Measurements from ENCODE around the gene MAMSTR.
"Not testable (repeated sequence)": the region's sequence is repeated elsewhere in the genome, so short reads cannot be mapped to it uniquely, and the experiment has no call there.

The MAMSTR gene

GRCh38 chr19:48693629-48694028, 25.9 kb downstream of the MAMSTR start:
- not testable (repeated sequence) for H3K36me3 Mint-ChIP-seq (ENCODE audit: low read depth); H3K9me3 Mint-ChIP-seq; H3K27ac Mint-ChIP-seq; H3K4me1 Mint-ChIP-seq (ENCODE audit: low read depth); H3K4me3 Mint-ChIP-seq; DNase-seq
- H3K27me3 Mint-ChIP-seq = peaks cover 21% of the 10 kb centered on the region

GRCh38 chr19:48689449-48689848, 30.1 kb downstream of the MAMSTR start:
- Mint-ChIP-seq H3K9me3 (no peaks in the 10 kb centered on the region), H3K4me1 (ENCODE audit: low read depth) (no peaks in the 10 kb centered on the region), H3K27me3 (no peaks in the 10 kb centered on the region), H3K36me3 (ENCODE audit: low read depth) (no peaks in the 10 kb centered on the region), H3K4me3 (no peak overlapping the region), H3K27ac (no peak overlapping the region)
- no peak for DNase-seq

- no peak overlapping the region for H3K27ac Mint-ChIP-seq
- no peak for DNase-seq
- H3K36me3 Mint-ChIP-seq (ENCODE audit: low read depth) = no peaks in the 10 kb centered on the region
- no peaks in the 10 kb centered on the region for H3K27me3 Mint-ChIP-seq
- no peaks in the 10 kb centered on the region for H3K9me3 Mint-ChIP-seq
- H3K4me3 Mint-ChIP-seq = no peak overlapping the region
- no peaks in the 10 kb centered on the region for H3K4me1 Mint-ChIP-seq (ENCODE audit: low read depth)
Observed at GRCh38 chr19:48687776-48688175, 31.7 kb downstream of the MAMSTR start.

- not testable (repeated sequence) for H3K36me3 Mint-ChIP-seq (ENCODE audit: low read depth); H3K4me1 Mint-ChIP-seq (ENCODE audit: low read depth); DNase-seq; H3K27ac Mint-ChIP-seq; H3K4me3 Mint-ChIP-seq; H3K27me3 Mint-ChIP-seq; H3K9me3 Mint-ChIP-seq
Observed at GRCh38 chr19:48686637-48687036, 32.9 kb downstream of the MAMSTR start.

GRCh38 chr19:48686088-48686487, 33.4 kb downstream of the MAMSTR start:
- Mint-ChIP-seq H3K36me3 (ENCODE audit: low read depth) (no peaks in the 10 kb centered on the region), H3K27me3 (no peaks in the 10 kb centered on the region), H3K9me3 (no peaks in the 10 kb centered on the region), H3K4me3 (no peak overlapping the region), H3K4me1 (ENCODE audit: low read depth) (no peaks in the 10 kb centered on the region), H3K27ac (no peak overlapping the region)
- no peak for DNase-seq

DNA sequence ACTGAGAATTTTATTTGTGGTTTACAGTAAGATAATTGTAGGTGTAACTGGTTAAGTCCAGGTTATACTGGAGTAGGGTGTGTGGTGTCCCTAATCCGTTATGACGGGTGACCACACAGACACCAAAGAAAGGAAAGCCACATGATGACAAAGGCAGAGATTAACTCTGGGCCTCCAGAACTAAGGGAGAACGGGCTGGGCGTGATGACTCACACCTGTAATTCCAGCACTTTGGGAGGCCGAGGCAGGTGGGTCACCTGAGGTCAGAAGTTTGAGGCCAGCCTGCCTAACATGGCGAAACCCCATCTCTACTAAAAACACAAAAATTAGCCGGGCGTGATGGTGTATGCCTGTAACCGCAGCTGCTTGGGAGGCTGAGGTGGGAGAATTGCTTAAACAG, 33.9 kb downstream of the MAMSTR start:
- H3K9me3 Mint-ChIP-seq = no peaks in the 10 kb centered on the region

DNA sequence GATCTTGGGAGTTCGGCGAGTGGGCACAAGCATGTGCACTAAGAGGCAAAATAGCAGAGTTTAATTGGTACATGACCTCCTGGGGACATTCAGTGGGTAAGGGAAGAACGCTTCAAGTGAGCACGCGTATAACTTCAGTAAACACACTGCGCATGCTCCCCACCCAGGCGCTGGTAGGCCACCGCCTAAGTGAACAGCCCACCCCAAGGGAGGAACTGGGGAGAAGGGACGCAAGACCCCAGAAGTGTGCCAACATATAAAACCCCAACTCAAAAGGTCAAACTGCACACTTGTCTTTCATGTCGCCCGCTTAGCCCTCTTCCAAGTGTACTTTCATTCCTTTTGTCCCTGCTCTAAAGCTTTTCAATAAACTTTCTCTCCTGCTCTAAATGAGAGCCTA, 36.2 kb downstream of the MAMSTR start:
- Mint-ChIP-seq H3K27me3 (no peaks in the 10 kb centered on the region), H3K4me1 (ENCODE audit: low read depth) (no peaks in the 10 kb centered on the region), H3K4me3 (no peak overlapping the region), H3K36me3 (ENCODE audit: low read depth) (no peaks in the 10 kb centered on the region), H3K9me3 (no peaks in the 10 kb centered on the region), H3K27ac (no peak overlapping the region)
- peak; percentile 55 for DNase-seq

More for the DNA sequence above, 33.9 kb downstream of the MAMSTR start:
- Mint-ChIP-seq H3K4me3 (no peak overlapping the region), H3K4me1 (ENCODE audit: low read depth) (no peaks in the 10 kb centered on the region), H3K36me3 (ENCODE audit: low read depth) (no peaks in the 10 kb centered on the region), H3K27ac (no peak overlapping the region), H3K27me3 (no peaks in the 10 kb centered on the region)
- DNase-seq = no peak

- no peaks in the 10 kb centered on the region for H3K9me3 Mint-ChIP-seq
- H3K27ac Mint-ChIP-seq = no peak overlapping the region
- H3K4me3 Mint-ChIP-seq = no peak overlapping the region
- DNase-seq = no peak
- H3K4me1 Mint-ChIP-seq (ENCODE audit: low read depth) = no peaks in the 10 kb centered on the region
- no peaks in the 10 kb centered on the region for H3K36me3 Mint-ChIP-seq (ENCODE audit: low read depth)
- H3K27me3 Mint-ChIP-seq = no peaks in the 10 kb centered on the region
Observed at GRCh38 chr19:48681127-48681470, 38.4 kb downstream of the MAMSTR start.

DNA sequence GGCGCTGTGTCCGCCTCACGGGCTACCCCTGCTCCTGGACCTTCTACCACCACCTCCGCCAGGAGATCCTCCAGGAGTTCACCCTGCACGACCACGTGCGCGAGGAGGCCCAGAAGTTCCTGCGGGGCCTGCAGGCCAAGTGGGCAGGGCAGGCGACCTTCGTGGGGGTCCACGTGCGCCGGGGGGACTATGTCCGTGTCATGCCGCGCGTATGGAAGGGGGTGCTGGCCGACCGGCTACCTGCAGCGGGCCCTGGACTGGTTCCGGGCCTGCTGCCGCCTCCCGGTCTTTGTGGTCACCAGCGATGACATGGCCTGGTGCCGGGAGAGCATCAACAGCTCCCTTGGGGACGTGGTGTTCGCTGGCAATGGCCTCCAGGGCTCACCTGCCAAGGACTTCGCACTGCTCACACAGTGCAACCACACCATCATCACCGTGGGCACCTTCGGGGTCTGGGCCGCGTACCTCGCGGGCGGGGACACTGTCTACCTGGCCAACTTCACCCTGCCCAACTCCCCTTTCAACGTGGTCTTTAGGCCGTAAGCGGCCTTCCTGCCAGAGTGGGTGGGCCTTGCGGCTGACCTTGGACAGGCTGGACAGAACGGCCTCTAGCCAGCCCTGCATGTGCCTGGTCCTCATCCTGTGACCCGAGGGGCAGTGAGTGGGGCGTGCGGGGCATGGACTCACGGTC, 38.9 kb downstream of the MAMSTR start:
- no peak overlapping the region for H3K27ac Mint-ChIP-seq
- no peaks in the 10 kb centered on the region for H3K27me3 Mint-ChIP-seq
- H3K4me1 Mint-ChIP-seq (ENCODE audit: low read depth) = no peaks in the 10 kb centered on the region
- H3K4me3 Mint-ChIP-seq = no peak overlapping the region
- no peaks in the 10 kb centered on the region for H3K9me3 Mint-ChIP-seq
- no peaks in the 10 kb centered on the region for H3K36me3 Mint-ChIP-seq (ENCODE audit: low read depth)
- DNase-seq = no peak

GRCh38 chr19:48680006-48680405, 39.5 kb downstream of the MAMSTR start:
- not testable (repeated sequence) for DNase-seq; H3K4me3 Mint-ChIP-seq; H3K36me3 Mint-ChIP-seq (ENCODE audit: low read depth); H3K9me3 Mint-ChIP-seq; H3K27ac Mint-ChIP-seq; H3K4me1 Mint-ChIP-seq (ENCODE audit: low read depth); H3K27me3 Mint-ChIP-seq

GRCh38 chr19:48678201-48678600, 41.3 kb downstream of the MAMSTR start:
- Mint-ChIP-seq H3K27ac (no peak overlapping the region), H3K4me1 (ENCODE audit: low read depth) (peaks cover 6% of the 10 kb centered on the region), H3K36me3 (ENCODE audit: low read depth) (no peaks in the 10 kb centered on the region), H3K4me3 (no peak overlapping the region), H3K9me3 (no peaks in the 10 kb centered on the region), H3K27me3 (no peaks in the 10 kb centered on the region)
- no peak for DNase-seq

DNA sequence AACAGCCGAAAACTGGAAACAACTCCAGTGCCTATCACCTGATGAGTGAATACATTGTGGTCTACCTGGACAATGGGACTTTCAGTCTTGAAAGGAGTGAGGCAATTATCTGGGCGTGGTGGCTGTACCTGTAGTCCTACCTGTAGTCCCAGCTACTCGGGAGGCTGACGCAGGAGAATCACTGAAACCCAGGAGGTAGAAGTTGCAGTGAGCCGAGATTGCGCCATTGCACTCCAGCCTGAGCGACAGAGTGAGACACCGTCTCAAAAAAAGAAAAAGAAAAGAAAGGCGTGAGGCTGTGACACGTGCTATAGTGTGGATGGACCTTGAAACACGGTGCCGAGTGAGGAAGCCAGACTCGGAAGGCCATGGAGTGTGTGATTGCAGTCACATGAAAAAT, 42.6 kb downstream of the MAMSTR start:
- Mint-ChIP-seq H3K27me3 (no peaks in the 10 kb centered on the region), H3K27ac (no peak overlapping the region), H3K9me3 (no peaks in the 10 kb centered on the region), H3K4me1 (ENCODE audit: low read depth) (peaks cover 6% of the 10 kb centered on the region), H3K36me3 (ENCODE audit: low read depth) (no peaks in the 10 kb centered on the region), H3K4me3 (no peak overlapping the region)
- no peak for DNase-seq

- peaks cover 6% of the 10 kb centered on the region for H3K4me1 Mint-ChIP-seq (ENCODE audit: low read depth)
- no peak overlapping the region for H3K4me3 Mint-ChIP-seq
- H3K27me3 Mint-ChIP-seq = no peaks in the 10 kb centered on the region
- no peak overlapping the region for H3K27ac Mint-ChIP-seq
- DNase-seq = no peak
- no peaks in the 10 kb centered on the region for H3K36me3 Mint-ChIP-seq (ENCODE audit: low read depth)
- H3K9me3 Mint-ChIP-seq = no peaks in the 10 kb centered on the region
Observed at GRCh38 chr19:48676487-48676886, 43.0 kb downstream of the MAMSTR start.

DNA sequence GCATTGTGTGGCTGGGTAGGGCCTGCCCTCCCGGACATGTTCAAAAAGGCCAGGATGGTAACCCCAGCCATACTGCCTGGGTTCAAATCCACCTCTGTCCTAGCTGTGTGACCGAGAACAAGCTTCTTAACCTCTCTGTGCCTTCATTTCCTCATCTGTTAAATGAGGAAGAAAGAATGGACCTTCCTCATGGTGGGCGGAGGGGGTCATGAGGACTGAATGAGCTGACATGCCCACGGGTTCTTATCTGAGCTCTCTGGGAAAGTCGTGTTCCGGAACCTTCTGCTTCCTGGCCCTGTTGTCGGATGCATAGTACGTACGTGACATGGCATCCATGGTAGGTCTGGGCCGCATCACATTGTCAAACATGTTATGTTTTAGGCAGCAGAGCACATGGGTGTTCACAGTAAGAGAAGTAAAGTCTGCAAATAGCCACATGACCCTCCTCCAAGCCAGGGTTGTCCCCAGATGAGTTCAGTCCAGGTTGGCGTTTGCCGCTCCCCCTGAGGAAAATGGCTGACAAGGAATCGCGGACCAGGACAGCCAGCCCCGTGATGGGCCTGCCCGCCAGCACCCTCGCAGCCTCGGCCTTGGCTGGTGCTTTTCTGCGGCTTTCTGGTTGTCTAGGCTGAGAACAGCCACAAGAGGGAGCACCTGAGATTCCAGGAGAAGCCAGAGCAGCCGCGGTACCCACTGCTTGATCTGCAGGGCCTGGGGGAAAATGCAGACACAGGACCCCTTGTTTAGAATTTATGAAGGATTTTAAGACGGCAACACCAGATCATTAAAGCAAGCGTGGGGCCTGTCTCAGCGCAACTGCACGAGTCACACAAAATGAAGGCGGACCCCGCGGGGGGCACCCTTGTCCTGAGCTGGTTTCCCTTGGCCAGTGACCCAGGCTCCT, 44.4 kb downstream of the MAMSTR start:
- H3K27me3 Mint-ChIP-seq = no peaks in the 10 kb centered on the region
- no peak overlapping the region for H3K27ac Mint-ChIP-seq
- peaks cover 6% of the 10 kb centered on the region for H3K4me1 Mint-ChIP-seq (ENCODE audit: low read depth)
- no peaks in the 10 kb centered on the region for H3K9me3 Mint-ChIP-seq
- no peak overlapping the region for H3K4me3 Mint-ChIP-seq
- DNase-seq = peak; percentile 80
- no peaks in the 10 kb centered on the region for H3K36me3 Mint-ChIP-seq (ENCODE audit: low read depth)

GRCh38 chr19:48674216-48674809, 45.2 kb downstream of the MAMSTR start:
- no peak for DNase-seq
- Mint-ChIP-seq H3K27ac (no peak overlapping the region), H3K4me3 (no peak overlapping the region)

More at GRCh38 chr19:48674216-48674809, 45.2 kb downstream of the MAMSTR start:
- H3K36me3 Mint-ChIP-seq (ENCODE audit: low read depth) = no peaks in the 10 kb centered on the region
- H3K27me3 Mint-ChIP-seq = no peaks in the 10 kb centered on the region
- no peaks in the 10 kb centered on the region for H3K9me3 Mint-ChIP-seq
- H3K4me1 Mint-ChIP-seq (ENCODE audit: low read depth) = peaks cover 6% of the 10 kb centered on the region

Data from activated T-cell treated with anti-CD3 and anti-CD28 coated beads, Interleukin-2, amount 50 U/mL, for 24 hours (primary cell).